GM19397 (cell line): ENCODE measurements around the gene SNRPA.
A peak's percentile ranks its signal among the peaks of the same experiment; 100 is the strongest.

Source experiments
- ATAC-seq: cut with Tn5 transposase; IDR thresholded peaks from one replicate; pipeline ENCODE4 v1.9.1; 2021; ENCODE audit warnings: mild to moderate bottlenecking, moderate library complexity; ENCODE audit not compliant: unreplicated experiment

The SNRPA gene

GRCh38 chr19:40800339-40800996 lies 49.5 kb downstream of the SNRPA start:
- no peak for ATAC-seq

DNA sequence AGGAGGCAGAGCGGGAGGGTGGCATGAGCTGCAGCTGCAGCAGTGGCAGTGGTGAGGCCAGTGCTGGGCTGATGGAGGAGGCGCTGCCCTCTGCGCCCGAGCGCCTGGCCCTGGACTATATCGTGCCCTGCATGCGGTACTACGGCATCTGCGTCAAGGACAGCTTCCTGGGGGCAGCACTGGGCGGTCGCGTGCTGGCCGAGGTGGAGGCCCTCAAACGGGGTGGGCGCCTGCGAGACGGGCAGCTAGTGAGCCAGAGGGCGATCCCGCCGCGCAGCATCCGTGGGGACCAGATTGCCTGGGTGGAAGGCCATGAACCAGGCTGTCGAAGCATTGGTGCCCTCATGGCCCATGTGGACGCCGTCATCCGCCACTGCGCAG lies 50.0 kb downstream of the SNRPA start:
- ATAC-seq = no peak

DNA sequence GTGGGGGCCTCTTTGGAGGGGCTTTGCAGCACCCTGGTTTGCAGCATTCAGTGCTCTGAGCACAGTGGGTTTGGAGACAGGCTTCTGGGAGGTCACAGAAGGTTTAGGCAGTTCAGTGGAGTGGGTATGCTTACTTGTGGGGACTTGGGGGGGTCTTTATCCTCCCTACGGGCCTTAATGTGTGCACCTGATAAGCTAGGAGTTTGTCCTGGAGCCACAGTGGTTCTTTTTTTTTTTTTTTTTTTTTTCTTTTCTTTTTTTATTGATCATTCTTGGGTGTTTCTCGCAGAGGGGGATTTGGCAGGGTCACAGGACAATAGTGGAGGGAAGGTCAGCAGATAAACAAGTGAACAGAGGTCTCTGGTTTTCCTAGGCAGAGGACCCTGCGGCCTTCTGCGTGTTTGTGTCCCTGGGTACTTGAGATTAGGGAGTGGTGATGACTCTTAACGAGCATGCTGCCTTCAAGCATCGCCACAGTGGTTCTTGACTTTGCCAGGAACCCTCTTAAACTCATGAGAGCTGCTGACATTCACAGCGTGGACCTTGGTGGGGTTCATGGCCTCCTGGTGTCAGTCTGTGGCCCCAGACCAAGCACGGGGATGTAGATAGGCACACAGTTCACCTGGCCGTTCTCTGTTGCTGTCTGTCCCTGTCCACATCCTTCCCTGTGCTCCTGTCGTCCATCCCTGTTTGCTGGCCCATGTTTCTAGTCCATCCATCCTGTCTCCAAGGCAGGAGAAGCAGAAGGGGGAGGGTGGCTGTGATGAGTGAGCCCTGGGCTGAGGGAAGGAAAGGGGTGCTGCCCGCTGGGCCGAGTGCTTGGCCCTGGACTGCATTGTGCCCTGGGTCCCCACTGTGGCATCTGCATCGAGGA lies 50.7 kb downstream of the SNRPA start:
- ATAC-seq = no peak

DNA sequence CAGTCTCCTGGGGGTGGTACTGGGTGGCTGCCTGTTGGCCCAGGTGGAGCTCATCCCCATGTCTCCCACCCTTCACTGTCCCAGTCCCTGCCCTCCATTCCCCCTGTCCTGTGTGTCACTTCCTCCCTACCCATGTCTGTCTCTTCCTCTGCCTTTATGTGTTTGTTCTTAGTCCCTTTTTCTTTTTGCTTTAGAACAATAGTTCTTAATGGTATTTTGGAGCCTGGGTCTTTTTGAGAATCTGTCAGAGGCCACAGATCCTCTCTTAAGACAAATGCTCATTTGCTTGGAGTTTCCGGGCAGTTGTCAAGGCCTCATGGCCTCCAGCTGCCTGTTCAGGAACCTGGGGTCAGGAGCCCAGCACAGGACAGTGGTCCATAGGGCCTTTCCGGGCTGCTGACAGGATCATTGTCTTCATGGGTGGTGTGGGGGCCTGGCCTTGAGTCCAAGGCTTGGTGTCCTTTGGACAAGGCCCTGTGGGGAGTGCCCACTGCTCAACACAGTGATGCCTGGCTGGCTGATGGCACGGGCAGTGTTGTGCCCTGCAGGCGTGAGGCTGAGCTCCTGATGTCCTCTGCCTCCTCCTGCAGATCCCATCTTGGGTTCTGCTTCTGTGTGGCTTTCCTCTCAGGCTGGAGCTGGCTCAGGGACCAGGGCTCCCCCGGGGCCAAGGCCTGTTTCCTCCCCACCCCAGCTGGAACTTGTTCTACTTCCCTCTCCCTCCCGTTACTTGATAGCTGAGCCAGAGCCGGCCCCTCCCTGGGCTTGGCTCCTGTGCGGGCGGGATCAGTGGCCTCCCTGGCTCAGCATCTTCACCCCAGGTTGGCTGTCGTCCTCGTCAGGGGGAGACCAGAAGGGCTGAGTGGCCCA lies 51.5 kb downstream of the SNRPA start:
- ATAC-seq = no peak

GRCh38 chr19:40803170-40803856 lies 52.3 kb downstream of the SNRPA start:
- ATAC-seq = no peak

- no peak for ATAC-seq
Measured at GRCh38 chr19:40803857-40804782, 53.1 kb downstream of the SNRPA start.

DNA sequence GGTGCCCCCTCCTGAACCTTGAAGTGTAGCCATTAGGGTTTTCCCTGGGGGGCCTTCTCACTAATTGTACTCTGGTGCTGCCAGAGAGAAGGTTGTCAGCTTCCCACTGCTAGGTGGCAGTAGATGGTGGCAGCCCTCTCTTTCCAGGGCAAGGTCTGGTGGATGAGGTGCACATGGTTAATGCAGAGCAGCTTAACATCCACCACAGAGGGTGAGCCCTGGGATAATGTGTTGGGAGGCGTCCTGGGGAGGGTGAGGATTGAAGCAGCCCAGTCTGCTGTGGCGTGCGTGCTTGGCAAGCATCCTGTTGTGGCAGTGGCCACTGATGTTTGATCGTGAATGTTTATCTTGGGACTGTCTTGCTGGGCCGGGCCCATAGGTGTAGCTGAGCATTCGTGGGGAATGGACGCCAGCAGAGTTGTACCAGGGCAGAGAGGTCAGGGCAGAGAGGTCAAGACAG lies 53.8 kb downstream of the SNRPA start:
- ATAC-seq = no peak

DNA sequence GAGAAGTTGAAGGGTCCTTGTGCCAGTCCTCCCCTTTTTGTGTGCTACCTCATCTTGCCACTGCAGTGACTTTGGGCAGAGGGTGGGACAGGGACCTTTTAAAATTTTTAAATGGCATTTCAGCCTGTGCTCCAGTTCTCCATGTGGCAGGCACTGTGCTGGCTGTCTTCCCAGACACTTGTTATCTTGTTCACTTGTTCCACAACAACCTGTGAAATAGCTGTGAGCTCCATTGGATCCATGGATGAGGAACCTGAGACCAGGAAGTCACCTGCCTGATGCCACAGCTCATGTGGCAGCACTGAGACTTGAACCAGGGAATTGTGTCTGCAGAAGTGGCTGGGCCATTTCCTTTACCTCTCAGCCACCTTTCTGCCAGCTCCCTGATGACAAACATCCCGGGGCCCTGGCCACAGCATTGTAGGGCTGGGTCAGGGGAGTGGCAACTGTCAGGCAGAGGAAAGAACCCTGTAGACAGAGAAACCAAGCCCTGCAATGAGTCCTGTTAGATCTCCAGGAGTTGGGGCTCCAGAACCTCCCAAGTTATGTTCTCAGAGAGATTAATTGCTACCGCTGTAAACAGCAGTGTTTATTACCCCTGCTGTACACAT lies 54.4 kb downstream of the SNRPA start:
- ATAC-seq = no peak

- peak; percentile 38 for ATAC-seq
Measured at GRCh38 chr19:40806423-40807146, 55.6 kb downstream of the SNRPA start.

- ATAC-seq = no peak
Measured at GRCh38 chr19:40807147-40808020, 56.4 kb downstream of the SNRPA start.

DNA sequence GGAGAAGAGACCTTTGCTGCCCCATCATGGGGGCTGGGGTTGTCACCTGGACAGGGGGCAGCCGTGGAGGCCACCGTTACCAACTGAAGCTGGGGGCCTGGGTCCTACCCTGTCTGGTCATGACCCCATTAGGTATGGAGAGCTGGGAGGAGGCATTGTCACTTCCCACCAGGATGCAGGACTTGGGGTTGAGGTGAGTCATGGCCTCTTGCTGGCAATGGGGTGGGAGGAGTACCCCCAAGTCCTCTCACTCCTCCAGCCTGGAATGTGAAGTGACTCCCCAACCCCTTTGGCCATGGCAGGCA lies 57.0 kb downstream of the SNRPA start:
- no peak for ATAC-seq

DNA sequence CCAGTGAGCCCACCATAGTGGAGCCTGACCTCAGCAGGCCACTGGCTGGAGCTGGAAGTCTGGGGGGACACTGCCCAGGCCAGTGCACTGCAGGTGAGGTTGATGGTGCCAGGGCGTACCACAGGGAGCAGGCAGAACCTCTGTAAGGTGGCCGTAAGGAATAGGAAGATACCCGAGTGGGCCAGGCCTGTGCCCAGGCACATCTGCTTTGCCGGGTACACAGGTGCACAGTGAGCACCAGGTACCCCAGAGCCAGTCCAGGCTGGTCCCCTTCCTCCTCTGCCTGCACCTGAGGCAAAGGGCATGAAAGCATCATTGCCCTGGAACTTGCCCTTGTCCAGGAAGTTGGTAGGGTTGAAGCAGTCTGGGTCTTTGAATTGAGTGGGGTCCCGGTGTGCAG lies 57.5 kb downstream of the SNRPA start:
- ATAC-seq = no peak

DNA sequence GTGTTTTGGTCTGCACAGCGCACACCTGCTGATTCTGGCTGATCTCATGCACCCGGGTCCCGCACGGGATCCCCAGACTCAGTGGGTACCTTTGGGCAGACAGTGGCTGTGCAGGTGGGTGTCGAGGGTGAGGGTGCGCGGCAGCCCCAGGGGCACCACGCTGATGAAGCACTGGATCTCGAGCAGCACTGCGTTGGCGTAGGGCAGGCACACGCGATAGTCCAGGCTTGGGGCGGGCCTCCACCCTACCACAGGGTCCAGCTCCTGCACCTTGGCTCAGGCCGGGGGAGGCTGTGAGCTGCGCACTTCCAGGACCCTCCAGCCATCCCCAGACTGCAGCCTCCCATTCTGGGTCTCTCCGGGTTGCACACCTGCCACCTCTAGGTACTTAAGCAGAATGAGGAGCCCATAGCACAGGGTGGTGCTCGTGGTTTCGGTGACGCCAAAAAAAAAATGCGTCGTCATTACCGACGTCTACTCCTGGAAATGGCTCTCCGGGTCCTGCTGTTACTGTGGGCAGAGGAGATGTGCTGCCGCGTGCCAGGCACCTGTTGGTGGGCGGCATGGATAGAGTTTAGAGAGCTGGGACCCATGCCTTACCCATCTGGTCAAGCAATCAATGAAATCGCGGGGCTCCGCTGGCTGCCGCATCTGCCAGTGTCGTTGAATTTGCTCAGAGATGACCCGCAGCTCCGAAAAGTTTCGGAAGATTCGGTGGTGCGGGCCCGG lies 58.5 kb downstream of the SNRPA start:
- no peak for ATAC-seq

DNA sequence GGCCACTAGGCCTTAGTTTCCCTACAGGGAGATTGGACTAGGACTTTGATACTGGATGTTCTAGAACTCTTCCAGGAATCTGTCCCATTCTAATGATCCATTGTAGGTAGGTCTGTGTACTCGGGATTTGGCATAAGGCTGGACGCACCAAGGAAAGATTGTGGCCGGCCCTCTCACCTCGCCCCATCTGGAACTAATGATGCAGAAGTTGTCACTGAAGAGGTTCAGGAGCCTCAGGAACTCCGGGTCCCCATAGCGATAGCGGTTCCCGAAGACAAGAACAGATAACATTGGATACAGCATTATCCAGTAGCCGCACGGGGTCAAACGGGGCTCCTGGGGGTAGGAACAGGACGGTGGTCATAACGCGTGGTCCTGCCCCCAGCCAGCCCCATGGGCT lies 59.2 kb downstream of the SNRPA start:
- ATAC-seq = no peak

DNA sequence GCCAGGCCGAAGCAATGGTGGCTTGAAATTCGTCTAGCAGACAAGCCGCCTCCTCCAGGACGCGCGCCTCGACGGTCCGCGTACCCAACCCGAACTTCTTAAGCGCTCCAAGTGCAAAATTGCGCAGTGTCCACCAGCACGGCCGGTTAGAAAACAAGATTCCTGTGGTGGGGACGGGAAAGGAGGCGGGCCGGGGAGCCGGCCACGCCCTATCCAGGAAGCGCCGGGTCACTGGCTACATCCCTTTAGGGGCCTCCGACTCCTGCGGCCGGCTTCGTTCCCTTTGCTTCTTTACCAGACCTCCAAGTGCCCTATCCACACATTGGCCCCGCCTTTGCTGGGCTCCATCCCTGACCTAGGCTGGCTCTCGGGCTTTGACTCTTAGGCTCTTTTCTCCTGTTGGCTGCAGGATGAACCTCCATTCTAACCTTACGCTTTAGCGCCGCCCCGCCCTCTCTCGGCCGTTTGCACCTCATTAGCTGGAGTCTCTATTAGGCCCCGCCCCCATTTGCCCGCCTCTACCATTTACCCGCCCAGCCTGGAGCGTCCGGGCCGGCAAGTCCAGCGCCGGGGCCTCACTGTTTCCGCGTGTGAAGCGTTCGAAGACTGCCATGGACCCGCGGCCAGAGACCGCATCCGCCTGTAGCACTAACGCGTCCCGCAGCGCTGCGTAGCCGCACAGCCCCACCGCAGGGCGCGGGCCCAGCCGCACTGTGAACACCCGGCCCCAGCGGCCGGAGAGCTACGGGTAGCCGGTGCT lies 59.8 kb downstream of the SNRPA start:
- ATAC-seq = peak; percentile 59
